GM12878 (cell line): Measurements from ENCODE around the gene SPHK1. TPM values are rescaled to one million over a fixed set of nuclear protein-coding genes. Genes with fewer than 3 reads are reported as not detected.

Source experiments
- ATAC-seq: fragments of 200-7000 bp; cut with Tn5 transposase; 3 replicates; pipeline ENCODE4 v1.9.1; 2020; ENCODE audit warnings: mild to moderate bottlenecking, moderate library complexity
- BruUV-seq: library from RNA; stranded (reverse); fragments of 400-500 nt; replicated peaks from 2 replicates; lab custom pipeline; 2021; lab: Mats Ljungman, UMichigan
- CTCF ChIA-PET: fragments of 300-600 bp; sonication (Branson Sonifier 250); formaldehyde crosslinking; extraction: SDS; loops from one replicate; lab custom pipeline; 2021; ENCODE audit warnings: inconsistent platforms; lab: Yijun Ruan, JAX
- POLR2A ChIA-PET: fragments of 350-600 bp; formaldehyde crosslinking; extraction: SDS; loops from one replicate; lab custom pipeline; 2021; ENCODE audit warnings: inconsistent platforms; lab: Charles Lee
- RAD21 ChIA-PET: fragments of 300-600 bp; sonication (Branson Sonifier 250); formaldehyde crosslinking; loops from one replicate; lab custom pipeline; 2023; ENCODE audit warnings: antibody characterized with exemption; ENCODE audit not compliant: unreplicated experiment; lab: Charles Lee
- SMC1A ChIA-PET: fragments of 300-600 bp; sonication (Branson Sonifier 250); formaldehyde crosslinking; loops from one replicate; lab custom pipeline; 2023; ENCODE audit not compliant: unreplicated experiment, uncharacterized antibody; lab: Charles Lee
- DNase-seq: peaks from one replicate; pipeline ENCODE4 v3.0.0-alpha.2; 2011; ENCODE audit warnings: low read depth, low spot score
- FAIRE-seq: peaks from 3 replicates; lab custom pipeline; 2011; peaks lifted over from hg19 to GRCh38; lab: Jason Lieb, UNC
- H2AFZ ChIP-seq: 2 replicates; pipeline ENCODE4 v1.6.0; 2011; ENCODE audit warnings: low read depth, low read length, control low read depth; ENCODE audit not compliant: control insufficient read depth
- H3K27ac ChIP-seq: 2 replicates; pipeline ENCODE4 v1.5.1; 2011; ENCODE audit warnings: control low read depth; ENCODE audit not compliant: control insufficient read depth, insufficient read depth
- H3K27me3 ChIP-seq, 2 experiments: replicated peaks in 1 of 2; 2 replicates each; pipeline versions ENCODE4 v1.6.0 to v1.6.1; 2011; ENCODE audit warnings: low read length in 1 of 2; ENCODE audit not compliant: control insufficient read depth in 2 of 2, insufficient read depth in 2 of 2
- H3K36me3 ChIP-seq, 2 experiments: 2 replicates each; pipeline ENCODE4 v1.5.1; 2011; ENCODE audit warnings: low read length in 1 of 2; ENCODE audit not compliant: control insufficient read depth in 2 of 2, insufficient read depth in 2 of 2
- H3K4me1 ChIP-seq: 2 replicates; pipeline ENCODE4 v1.6.1; 2011; ENCODE audit warnings: mild to moderate bottlenecking, low read length, moderate library complexity, mixed read lengths; ENCODE audit not compliant: control insufficient read depth, insufficient read depth
- H3K4me2 ChIP-seq: 2 replicates; pipeline ENCODE4 v1.6.0; 2011; ENCODE audit warnings: control low read depth; ENCODE audit not compliant: control insufficient read depth, insufficient read depth
- H3K4me3 ChIP-seq: fragments of 200-600 bp; sonication (generic); 2 replicates; pipeline ENCODE4 v1.5.1; 2016
- H3K79me2 ChIP-seq: 2 replicates; pipeline ENCODE4 v1.6.0; 2011; ENCODE audit warnings: low read length; ENCODE audit not compliant: control insufficient read depth, insufficient read depth
- H3K9ac ChIP-seq: 2 replicates; pipeline ENCODE4 v1.8.0; 2011; ENCODE audit warnings: low read length, control low read depth, mixed read lengths; ENCODE audit not compliant: control insufficient read depth, insufficient read depth
- H3K9me3 ChIP-seq: replicated peaks from 3 replicates; pipeline ENCODE4 v1.5.1; 2011; ENCODE audit warnings: mild to moderate bottlenecking, low read length; ENCODE audit not compliant: control insufficient read depth, insufficient read depth
- H4K20me1 ChIP-seq: 2 replicates; pipeline ENCODE4 v1.6.0; 2011; ENCODE audit not compliant: control insufficient read depth, insufficient read depth
- BACH1 ChIP-seq: fragments of 450-650 bp; IDR thresholded peaks from 2 replicates; pipeline ENCODE4 v1.6.1; 2017; ENCODE audit warnings: mild to moderate bottlenecking, borderline replicate concordance
- BCL11A ChIP-seq: IDR thresholded peaks from 2 replicates; pipeline ENCODE4 v1.6.1; 2011; ENCODE audit warnings: low read depth, low read length
- CBX5 ChIP-seq: sonication (generic); IDR thresholded peaks from 2 replicates; pipeline ENCODE4 v1.6.1; 2016; ENCODE audit warnings: low read depth, moderate library complexity, mild to moderate bottlenecking, inconsistent platforms
- CHD2 ChIP-seq: IDR thresholded peaks from 2 replicates; pipeline ENCODE4 v1.6.1; 2011; ENCODE audit warnings: low read depth, low read length, improper control_type of control experiment, borderline replicate concordance
- HDGF ChIP-seq: fragments of 450-650 bp; IDR thresholded peaks from 2 replicates; pipeline ENCODE4 v1.6.1; 2016; ENCODE audit warnings: antibody characterized with exemption
- IKZF1 ChIP-seq: fragments of 450-650 bp; conservative IDR thresholded peaks from 2 replicates; pipeline ENCODE4 v1.6.1; 2017; ENCODE audit warnings: antibody characterized with exemption, mild to moderate bottlenecking
- POLR2AphosphoS2 ChIP-seq: IDR thresholded peaks from 2 replicates; pipeline ENCODE4 v1.6.1; 2011; ENCODE audit warnings: low read depth, mild to moderate bottlenecking, low read length, improper control_type of control experiment, moderate library complexity
- RBBP5 ChIP-seq: fragments of 200-600 bp; sonication (generic); conservative IDR thresholded peaks from 2 replicates; pipeline ENCODE4 v1.6.1; 2016
- RFX5 ChIP-seq: IDR thresholded peaks from 2 replicates; pipeline ENCODE4 v1.6.1; 2011; ENCODE audit warnings: low read depth, low read length, improper control_type of control experiment
- SREBF1 ChIP-seq: IDR thresholded peaks from 2 replicates; pipeline ENCODE4 v1.6.1; 2012; ENCODE audit warnings: mild to moderate bottlenecking, low read length
- ZSCAN29 ChIP-seq: fragments of 450-650 bp; IDR thresholded peaks from 2 replicates; pipeline ENCODE4 v1.6.1; 2017; ENCODE audit warnings: mild to moderate bottlenecking, moderate library complexity
- WGBS: methylation state at CpG from one replicate; pipeline ENCODE4 v1.1.6; 2016; ENCODE audit warnings: low lambda C conversion rate; ENCODE audit not compliant: insufficient replicate concordance, insufficient coverage; ENCODE audit errors: missing lambda C conversion rate; 5-methylcytosine and 5-hydroxymethylcytosine counted together
- in situ Hi-C: fragments of 300-500 bp; cut with MboI; formaldehyde crosslinking; loops from 9 replicates; pipeline ENCODE4 v1.14.3; 2018; ENCODE audit warnings: mixed read lengths
- intact Hi-C: fragments of 100-400 bp; cut with micrococcal nuclease; formaldehyde crosslinking; loops from one replicate; pipeline ENCODE4 v1.14.2; 2022; ENCODE audit not compliant: unreplicated experiment
- polyA plus RNA-seq, 11 experiments: library from polyadenylated mRNA; depleted of rRNA in 4 of 11; unstranded in 6 of 11; stranded (reverse) in 5 of 11; fragments of >200 nt; fragmentation: Nextera tagmentation in 4 of 11; fragmentation: Illumina TruSeq in 1 of 11; extraction: Ambion mirVana in 4 of 11; extraction: Trizol in 1 of 11; gene quantifications; 1 replicate in 1 of 11; 2 replicates in 10 of 11; pipeline versions ENCODE4 v1.2.1 to v1.2.3, GENCODE V29; 2011 to 2016; ENCODE audit warnings: inconsistent platforms in 2 of 11, missing spikeins in 2 of 11, low read depth in 1 of 11
- total RNA-seq, 4 experiments: library from RNA; depleted of rRNA in 3 of 4; stranded (reverse); fragments of >200 nt in 3 of 4; fragmentation: Illumina TruSeq in 1 of 4; extraction: Trizol in 1 of 4; gene quantifications; 2 replicates each; pipeline versions ENCODE4 v1.2.1 to v1.2.3, GENCODE V29; 2013 to 2021
- TF ChIP-seq, protein P1 (sequence below): fragments of 450-650 bp; IDR thresholded peaks from 2 replicates; pipeline ENCODE4 v1.6.1; 2014; ENCODE audit warnings: mild to moderate bottlenecking

Gene SPHK1
- total and polyA plus RNA-seq, 10 of the 15 experiments (the other 5 are each of a cell fraction or from before 2014, with no cell fraction given), result 0.09 to 1.1 (median 0.36) TPM; not detected in 2

- H3K27ac ChIP-seq, result no peak overlapping the region
- H3K4me3 ChIP-seq, result no peak overlapping the region
- RAD21 ChIA-PET, result no interaction called here
- 69% methylated on average over 21 of the region's 21 CpGs for WGBS
- CTCF ChIA-PET, result interaction anchor here (2.3 to 2.7 kb wide), 3 partner anchors 18 to 79 kb away, joined by 7 to 8 read pairs (median 8); no protein-coding TSS in a partner anchor
- peaks cover 0 to 2% of the 10 kb centered on the region in 2 experiments; a peak in 2 of 4 replicates for H3K27me3 ChIP-seq
- DNase-seq (no peak), FAIRE-seq (no peak), ATAC-seq (no peak)
- H3K79me2 ChIP-seq, result no peaks in the 10 kb centered on the region
- BruUV-seq, result no TSS peak
- H3K9me3 ChIP-seq, result no peaks in the 10 kb centered on the region
- SMC1A ChIA-PET, result interaction anchor here (0.9 kb wide), 1 partner anchor 69 kb away, joined by 3 read pairs; no protein-coding TSS in a partner anchor
- H3K4me2 ChIP-seq, result no peak overlapping the region
- H3K36me3 ChIP-seq, result no peaks in the 10 kb centered on the region
- no peaks in the 10 kb centered on the region for H4K20me1 ChIP-seq
- no peak overlapping the region for H3K9ac ChIP-seq
- no peak for TF ChIP-seq CHD2
- no peak for TF ChIP-seq HDGF
- TF ChIP-seq RBBP5, result no peak
- TF ChIP-seq, protein P1, sequence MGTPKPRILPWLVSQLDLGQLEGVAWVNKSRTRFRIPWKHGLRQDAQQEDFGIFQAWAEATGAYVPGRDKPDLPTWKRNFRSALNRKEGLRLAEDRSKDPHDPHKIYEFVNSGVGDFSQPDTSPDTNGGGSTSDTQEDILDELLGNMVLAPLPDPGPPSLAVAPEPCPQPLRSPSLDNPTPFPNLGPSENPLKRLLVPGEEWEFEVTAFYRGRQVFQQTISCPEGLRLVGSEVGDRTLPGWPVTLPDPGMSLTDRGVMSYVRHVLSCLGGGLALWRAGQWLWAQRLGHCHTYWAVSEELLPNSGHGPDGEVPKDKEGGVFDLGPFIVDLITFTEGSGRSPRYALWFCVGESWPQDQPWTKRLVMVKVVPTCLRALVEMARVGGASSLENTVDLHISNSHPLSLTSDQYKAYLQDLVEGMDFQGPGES, result no peak
- TF ChIP-seq SREBF1, result no peak
- TF ChIP-seq POLR2AphosphoS2, result no peak
- no peak for TF ChIP-seq CBX5
- no peak for TF ChIP-seq ZSCAN29
- TF ChIP-seq IKZF1, result no peak
- TF ChIP-seq RFX5, result no peak
- no peak for TF ChIP-seq BACH1
- no peak for TF ChIP-seq BCL11A
- H3K4me1 ChIP-seq, result peaks cover 13% of the 10 kb centered on the region
- POLR2A ChIA-PET, result interaction anchor here (0.8 kb wide), 1 partner anchor 41 kb away, joined by 3 read pairs; no protein-coding TSS in a partner anchor
- no peak overlapping the region for H2AFZ ChIP-seq
- intact Hi-C loops (loop anchor here (10.0 kb wide), 1 partner anchor 255 kb away; no protein-coding TSS in a partner anchor), in situ Hi-C loops (no loop called here)
Observed at GRCh38 chr17:76379646-76380376, 4.6 kb upstream of the SPHK1 start.
